Measurements from ENCODE around the gene MUC15.
"Not testable (repeated sequence)": the region's sequence is repeated elsewhere in the genome, so short reads cannot be mapped to it uniquely, and the experiment has no call there.

The MUC15 gene, protein sequence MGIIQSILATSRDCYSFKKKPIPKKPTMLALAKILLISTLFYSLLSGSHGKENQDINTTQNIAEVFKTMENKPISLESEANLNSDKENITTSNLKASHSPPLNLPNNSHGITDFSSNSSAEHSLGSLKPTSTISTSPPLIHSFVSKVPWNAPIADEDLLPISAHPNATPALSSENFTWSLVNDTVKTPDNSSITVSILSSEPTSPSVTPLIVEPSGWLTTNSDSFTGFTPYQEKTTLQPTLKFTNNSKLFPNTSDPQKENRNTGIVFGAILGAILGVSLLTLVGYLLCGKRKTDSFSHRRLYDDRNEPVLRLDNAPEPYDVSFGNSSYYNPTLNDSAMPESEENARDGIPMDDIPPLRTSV

DNA sequence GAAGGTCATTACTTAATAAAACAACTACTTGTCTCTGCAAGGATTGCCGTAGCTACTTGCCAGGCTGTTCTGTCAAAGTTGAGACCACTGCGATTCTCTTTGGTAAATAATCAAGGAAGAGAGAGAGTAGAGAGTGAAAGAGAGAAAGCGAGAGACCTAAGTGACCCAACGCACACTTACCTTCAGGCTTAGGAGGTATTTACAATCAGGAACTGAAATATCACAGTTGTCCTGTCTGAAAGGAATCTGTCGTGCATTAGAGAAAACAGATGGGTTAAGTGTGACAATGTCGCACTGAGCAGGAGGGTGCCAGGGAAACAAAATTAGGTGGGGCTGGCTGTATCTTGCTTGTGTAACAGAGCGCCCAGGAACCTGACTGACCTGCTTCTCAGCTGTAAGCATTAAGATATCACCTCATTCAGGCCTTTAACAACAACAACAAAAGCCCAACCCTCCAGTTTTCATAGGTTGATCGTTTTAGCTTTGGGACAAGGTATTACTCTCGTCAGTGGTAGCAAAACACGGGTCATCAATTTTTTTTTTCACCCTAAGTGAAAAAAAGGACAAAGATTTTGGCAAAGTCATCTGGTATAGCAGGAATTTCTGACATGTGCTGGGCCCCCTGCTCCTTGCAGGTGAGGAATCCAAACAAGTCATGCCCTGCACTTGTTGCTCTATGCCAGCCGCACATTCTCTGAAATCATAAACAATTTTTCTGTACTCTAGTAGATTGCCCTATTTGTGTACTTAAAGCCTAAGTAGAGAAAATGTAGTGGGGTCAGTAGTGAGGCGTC, at the start of gene MUC15:
MUC15 (minus strand) TSS at position 403 of the 794 bp plus-strand sequence. CDS start 5,169 bp downstream, outside the sequence.
- no peak for DNase-seq (ENCODE audit: low read depth, low spot score)

DNA sequence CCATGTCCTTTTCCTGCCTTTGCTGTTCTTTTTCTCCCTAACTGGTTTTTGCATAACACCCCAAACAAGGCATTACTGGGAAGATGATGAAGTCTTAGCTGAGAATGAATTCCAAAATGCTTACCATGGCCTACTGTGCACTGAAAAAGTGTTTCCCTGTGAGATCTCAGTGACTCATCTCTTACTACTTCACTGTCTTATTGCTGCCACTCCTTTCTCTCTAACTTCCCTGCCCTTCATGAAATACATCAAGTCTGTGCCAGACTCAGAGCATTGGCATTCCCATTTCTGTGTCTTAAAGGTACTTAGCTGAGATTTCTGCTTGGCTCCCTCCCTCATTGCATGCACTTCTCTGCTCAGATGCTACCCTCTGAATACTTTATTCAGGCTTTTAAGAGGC, 49.1 kb upstream of the MUC15 start:
- DNase-seq (ENCODE audit: low read depth, low spot score) = no peak

DNA sequence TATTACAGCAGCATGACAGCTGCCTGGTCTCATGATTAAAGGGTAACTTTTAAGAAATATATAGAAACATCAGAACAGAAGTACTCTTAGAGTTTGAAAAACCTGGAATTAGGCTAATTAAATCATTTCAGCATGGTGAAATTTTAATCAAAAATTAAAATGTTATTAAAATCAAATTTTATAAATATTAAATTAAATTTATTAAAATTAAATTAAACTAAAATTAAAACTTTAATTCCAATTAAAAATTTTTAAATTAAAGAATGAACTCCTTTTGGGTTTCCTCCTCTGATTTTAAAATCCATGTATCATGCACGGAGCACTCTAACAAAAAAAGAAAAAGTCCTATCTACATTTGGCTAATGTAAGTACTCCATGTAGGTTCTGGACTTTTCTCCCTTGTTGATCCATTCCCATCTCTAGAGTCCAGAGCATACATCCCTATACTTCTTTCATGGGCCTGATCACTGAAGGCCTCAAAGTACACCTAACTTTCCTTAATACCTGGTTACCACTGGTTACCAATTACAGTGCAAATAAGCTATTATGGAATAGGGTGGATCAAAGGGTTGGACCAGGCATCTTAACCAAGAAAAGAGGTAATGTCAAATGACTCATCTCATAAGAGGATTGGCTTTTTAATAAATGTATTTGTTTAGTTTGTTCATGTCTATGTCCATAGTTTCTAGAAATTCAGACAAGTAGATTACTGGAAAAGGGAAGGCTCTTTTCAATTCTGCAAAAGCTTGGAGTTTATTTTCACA, 48.4 kb upstream of the MUC15 start:
- no peak for DNase-seq (ENCODE audit: low read depth, low spot score)

DNA sequence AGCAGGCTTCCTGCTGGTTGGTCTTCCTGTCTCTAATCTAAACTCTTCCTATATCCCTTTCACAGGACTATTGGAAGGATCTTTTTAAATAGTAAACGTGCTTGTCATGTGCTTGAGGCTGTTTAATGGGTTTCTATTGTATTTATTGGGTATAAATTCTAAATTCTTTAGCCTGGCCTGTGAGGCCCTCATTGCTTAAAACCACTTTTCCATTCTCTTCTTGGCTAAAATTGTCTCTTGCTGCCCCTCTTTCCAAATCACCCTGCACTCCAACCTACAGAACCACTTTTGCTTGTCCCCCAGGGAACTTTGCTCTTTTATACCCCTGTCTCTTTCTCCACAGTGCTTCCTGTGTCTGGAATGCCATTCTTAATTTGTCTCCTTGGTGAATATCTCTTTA, 46.4 kb upstream of the MUC15 start:
- DNase-seq (ENCODE audit: low read depth, low spot score) = no peak

DNA sequence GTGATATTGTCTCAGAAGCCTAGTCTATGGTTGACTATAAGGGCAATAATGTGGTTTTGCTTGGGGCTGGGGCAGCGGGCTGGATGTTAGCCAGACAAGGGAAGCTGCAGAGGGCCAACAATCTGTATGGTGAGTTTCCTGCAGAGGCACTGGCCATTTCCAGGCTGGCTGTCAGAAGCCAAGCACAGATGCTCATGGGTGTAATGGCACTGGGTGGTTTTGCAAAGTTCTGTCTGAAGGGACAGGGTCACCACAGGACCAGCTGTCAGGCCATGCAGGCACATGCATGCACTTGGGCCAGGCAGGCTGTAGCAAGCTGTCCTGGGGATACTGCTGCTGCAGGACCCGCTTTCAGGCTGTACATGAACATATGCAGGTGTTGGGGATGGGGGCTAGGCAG, 41.7 kb upstream of the MUC15 start:
- no peak for DNase-seq (ENCODE audit: low read depth, low spot score)

DNA sequence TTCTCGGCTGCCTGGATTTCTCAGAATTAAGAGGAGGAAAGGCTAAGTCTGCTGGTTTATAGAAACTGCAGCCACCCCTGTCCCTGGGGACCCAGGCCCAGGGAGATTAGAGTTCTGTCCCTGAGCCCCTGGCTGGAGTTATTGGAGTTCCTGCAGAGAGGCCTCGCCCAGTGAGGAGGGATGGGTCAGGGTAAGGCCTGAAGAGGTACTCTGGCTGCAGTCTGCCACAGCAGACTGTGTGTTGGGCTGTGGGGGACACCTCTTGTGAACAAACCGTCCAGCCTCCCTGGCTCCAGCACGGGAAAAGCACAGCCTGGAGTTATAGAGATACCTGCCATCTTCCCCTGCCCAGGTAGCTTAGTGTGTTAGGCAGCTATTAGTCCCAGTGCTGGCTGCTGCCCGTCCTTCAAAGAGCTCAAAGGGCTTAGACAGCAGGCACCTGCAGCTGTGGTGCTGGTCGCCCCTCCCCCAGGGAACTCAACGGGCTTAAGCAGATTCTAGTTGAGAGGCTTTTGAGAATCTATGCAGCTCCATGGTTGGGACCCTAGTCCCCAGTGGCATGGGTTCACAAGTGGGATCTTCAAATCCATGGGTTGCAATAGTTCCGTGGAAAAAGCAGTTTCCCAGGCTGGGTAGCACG, 36.6 kb upstream of the MUC15 start:
- DNase-seq (ENCODE audit: low read depth, low spot score) = no peak

DNA sequence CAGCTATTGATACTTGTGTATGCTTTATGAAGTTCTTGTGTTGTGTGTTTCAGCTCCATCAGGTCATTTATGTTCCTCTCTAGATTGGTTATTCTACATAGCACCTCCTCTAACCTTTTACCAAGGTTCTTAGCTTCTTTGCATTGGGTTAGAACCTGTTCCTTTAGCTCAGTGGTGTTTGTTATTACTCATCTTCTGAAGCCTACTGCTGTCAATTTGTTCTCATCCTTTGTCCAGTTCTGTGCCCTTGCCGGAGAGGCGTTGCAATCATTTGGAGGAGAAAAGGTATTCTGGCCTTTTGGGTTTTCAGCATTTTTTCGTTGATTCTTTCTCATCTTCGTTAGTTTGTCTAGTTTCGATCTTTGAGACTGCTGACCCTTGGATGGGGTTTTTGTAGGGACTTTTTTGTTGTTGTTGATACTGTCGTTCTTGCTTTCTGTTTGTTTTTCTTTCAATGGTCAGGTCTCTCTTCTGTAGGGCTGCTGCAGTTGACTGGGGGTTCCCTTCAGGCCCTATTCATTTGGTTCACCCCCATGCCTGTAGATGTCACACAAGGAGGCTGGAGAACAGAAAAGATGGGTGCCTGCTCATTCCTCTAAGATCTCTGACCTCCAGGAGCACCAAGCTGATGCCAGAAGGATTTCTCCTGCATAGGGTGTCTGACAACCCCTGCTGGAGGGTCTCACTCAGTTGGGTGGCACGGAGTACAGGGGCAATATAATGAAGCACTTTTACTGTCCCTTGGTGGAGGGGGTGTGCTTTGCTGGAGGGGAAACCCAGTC, 35.9 kb upstream of the MUC15 start:
- no peak for DNase-seq (ENCODE audit: low read depth, low spot score)

DNA sequence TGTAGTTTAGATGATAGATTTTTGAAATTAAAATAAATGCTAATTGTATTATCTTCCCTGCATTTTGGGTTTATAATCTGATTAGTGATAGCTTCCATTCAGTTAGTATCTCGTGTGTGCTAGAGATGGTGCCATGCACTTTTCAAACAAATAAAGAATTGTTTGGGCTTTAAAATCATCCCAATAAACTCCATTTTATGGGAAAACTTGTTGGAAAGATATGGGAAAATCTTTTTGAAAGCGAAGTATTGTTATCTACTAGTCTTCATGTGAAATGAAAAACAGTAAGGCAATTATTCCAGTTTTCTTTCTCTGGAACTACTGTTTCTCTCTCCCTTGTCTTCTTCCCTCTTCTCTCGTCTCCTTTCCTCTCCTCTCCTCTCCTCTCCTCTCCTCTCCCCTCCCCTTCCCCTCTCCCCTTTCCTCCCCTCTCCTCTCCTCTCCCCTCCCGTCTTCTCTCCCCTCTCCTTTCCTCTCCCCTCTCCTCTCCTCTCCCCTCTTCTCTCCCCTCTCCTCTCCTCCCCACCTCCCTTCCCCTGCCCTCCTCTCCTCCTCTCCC, 27.9 kb upstream of the MUC15 start:
- DNase-seq (ENCODE audit: low read depth, low spot score) = no peak

DNA sequence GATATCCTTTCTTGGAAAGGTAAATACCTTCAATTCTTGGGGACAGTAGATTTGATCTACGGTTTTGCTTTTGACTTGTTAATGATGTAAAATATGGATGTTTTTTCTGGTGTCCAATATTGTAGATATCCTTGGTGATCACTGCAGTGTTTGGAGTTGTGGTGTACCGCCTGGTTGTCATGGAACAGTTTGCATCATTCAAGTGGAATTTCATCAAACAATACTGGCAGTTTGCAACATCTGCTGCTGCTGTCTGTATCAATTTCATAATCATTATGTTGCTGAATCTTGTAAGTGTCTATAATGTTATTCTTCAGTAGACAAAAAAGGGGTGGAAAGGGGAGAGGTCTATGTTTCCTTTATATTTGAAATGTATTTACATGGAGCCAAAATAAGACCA, 27.4 kb upstream of the MUC15 start:
- no peak for DNase-seq (ENCODE audit: low read depth, low spot score)

DNA sequence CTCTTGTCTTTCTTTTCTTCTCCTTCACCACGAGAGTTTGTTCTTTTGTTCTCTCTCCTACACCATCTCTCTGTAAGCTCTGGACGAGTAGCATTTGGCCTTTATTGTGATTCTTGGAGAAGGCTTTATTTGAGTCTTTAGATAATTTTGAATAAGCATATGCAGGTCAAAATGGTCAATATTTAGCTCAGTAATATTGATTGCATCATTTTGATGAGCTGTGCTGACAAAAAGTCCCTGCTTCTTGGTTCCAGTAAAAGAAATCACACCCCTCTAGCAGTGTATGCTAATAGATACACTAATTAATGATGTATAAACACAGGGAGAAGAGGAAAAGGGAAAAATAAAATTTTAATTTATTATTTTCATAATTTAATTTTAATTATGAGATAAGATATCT, 25.8 kb upstream of the MUC15 start:
- no peak for DNase-seq (ENCODE audit: low read depth, low spot score)

DNA sequence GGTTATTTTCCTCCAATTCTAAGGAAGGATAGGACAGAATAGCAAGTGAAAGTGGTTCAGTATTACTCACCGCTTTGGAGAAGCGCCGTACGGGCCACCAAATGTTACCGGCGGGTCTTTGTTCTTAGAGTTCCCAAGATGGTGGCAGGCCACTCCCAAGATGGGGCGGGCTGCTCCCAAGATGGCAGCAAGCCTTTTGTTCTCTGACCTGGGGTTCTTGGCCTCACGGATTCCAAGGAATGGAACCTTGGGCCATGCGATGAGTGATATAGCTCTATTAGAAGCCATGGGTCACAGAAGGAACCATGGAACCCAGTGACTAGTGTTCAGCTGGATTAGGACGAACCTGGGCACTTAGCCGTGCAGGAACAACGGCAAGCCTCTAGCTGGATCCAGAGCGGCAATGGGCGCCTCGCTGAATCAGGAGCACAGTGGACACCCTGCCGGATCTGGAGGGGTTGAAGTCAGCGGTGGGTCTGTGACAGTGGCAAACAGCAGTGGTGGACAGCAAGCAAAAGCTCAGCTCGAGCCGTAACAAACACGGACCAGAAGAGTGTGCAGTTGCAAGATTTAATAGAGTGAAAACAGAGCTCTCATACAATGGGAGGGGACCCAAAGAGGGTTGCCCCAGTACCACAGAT, 25.1 kb upstream of the MUC15 start:
- DNase-seq (ENCODE audit: low read depth, low spot score) = not testable (repeated sequence)

DNA sequence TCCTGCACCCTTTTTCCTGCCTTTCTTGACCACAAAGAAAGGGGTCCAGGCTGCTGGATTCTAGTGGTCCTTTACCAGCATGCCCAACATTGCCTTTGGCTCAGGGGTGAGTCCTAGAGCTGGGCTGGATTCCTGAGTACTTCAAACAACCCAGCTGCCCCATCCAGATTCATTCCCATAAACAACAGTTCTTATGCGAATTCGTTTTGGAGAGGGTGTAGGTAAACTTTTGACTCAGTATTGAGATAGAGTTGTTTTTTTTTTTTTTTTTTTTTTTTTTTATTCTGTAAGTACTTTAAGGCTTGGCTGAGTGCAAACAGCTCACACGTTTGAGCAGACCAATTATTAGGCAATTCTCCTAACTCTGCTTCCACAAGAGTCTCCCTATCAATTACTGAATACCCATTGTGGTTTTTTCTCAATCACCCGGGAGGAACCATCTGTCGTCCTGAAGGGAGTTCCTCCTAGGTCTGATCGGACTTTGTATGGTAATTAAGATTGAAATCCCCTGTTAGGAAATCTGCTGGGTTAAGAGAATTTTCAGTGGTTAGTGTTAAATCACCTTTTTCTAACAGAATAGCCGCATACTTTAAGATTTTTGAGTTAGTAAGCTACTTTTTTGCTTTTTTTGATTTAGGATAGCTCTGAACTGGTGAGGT, 23.3 kb upstream of the MUC15 start:
- not testable (repeated sequence) for DNase-seq (ENCODE audit: low read depth, low spot score)

DNA sequence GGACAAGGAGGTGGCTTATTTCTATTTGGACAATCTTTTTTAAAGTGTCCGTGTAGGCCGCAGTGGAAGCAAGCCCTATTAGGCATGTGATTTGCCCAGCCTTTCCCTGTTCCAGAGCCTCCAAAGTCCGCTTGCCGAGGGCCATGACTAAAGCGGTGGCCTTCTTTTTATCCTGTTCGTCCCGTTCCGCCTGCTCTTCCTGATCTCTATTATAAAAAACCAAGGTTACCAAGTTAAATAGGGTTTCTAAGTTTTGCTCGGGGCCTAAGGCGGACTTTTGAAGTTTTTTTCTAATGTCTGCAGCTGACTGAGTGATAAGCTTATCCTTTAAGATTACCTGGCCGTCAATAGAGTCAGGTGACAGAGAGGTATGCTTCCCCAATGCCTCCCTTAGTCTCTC, 21.6 kb upstream of the MUC15 start:
- no peak for DNase-seq (ENCODE audit: low read depth, low spot score)

DNA sequence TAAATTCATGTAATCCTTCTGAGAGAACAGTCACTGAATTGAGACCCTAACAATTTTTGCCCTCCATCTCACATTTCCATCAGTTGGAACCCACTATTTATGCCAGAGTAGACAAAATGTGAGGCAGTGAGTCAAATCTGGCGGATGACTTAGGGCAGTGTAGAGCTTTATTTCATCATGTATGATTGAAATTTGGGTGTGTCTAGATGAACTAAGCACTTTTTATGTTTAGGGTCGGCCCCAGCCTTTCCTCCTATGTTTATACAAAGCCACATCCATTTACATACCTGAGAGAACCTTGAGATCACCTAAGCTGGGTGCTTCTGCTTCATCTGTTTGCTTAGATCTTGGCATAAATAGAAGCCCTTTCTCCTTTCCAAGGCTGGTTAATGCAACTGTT, 15.0 kb upstream of the MUC15 start:
- no peak for DNase-seq (ENCODE audit: low read depth, low spot score)

DNA sequence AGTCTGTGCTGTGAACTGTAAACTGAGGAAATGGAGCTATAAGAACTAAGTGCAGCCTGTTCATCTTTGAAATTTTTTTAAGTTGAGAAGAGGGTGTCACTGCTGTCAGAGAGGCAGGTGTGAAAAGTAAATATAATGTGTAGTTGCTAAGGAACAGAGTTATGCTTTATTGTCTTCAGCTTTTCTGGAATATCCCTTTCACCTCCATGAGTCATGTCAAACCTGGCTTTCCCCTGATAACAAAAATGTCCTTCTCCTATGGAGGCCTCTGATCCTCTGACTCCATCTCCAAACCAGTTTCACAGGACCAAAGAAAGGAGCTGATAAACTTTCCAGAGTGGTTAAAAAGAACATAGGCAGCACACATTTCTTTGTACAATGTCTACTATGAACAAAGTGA, 12.8 kb upstream of the MUC15 start:
- DNase-seq (ENCODE audit: low read depth, low spot score) = no peak

DNA sequence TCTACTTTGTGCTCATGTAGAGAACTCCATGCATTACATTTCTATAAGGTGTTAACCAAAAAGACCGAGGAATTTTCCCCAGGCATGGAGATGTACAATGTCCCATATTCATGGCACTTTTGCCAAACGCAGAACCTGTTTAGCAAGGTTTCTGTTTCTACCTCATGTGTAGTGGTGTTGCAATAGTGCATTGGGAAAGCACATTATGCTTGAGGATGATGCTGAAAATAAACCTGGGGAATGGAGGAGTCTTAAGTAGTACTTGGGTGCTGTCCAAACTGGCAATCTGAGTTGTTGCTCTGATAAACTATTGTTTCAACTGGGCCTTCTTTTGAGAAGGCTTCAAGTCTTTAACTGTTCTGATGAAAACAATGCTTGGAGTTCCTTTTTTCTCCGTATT, 11.5 kb upstream of the MUC15 start:
- DNase-seq (ENCODE audit: low read depth, low spot score) = no peak

DNA sequence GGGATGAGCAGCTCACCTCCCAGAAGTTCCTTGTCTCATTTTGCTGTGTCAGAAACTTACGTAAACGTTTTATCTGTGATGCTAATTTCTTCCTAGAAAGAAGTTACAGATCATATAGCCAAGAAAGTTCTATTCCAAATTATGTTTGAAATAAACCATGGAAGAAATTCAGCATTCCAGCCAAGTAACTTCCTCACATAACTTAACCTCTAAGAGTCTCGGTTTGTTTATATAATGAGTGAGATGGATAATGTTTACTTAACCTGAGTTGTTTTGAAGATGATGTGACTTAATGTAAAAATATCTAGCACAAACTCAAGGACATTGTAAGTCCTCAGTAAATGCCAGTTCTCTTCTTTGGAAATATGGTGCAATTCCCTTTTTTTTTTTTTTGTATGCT, 8.9 kb upstream of the MUC15 start:
- no peak for DNase-seq (ENCODE audit: low read depth, low spot score)

DNA sequence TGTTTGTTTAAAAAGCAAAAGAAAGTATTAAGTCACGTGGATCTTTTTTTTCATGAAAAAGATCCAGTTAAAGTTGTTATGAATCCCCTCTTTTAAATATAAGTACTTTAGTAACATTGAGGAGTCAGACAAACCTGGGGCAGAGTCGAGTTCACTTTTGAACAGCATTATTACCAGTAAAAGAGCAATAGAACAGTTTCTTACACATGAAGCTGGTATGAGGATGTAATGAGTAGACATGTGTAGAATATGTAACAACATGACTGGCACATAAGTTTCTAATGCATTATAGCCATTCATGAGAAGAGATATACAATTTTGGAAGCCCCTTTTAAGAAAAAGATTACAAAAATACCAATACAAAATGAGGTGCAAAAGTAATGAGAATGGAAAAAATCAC, 7.6 kb upstream of the MUC15 start:
- no peak for DNase-seq (ENCODE audit: low read depth, low spot score)

DNA sequence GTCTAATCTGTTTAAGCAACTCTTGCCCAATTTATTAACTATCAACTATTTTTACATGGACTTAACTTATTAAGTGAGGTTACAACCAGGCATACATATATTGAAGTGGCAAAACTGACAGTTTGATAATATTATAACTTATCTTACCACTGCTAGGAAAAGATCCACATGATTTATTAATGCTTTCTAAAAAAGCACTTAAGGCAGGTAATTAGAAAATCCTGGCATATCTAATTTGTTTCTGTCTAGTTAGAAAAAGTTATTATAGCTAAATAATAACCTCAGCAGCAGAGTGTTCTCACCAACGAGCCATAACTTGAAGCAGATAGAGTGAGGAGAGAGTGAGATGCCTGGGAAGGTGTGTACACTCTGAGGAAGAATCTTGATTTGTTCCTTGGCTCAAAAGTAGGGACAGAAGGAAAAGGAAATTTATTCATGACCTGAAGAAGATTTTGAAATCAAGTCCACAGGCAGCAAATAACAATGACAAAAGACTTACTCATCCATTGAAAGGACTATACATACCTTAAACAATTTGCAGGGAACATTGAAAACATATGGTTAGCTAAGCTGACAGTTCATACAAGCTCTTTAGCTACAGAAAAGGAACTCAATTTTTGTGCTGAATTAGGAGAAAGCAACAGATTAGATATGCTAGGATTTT, 7.1 kb upstream of the MUC15 start:
- no peak for DNase-seq (ENCODE audit: low read depth, low spot score)
